CD4-positive, alpha-beta T cell treated with Interleukin-1 beta for 1 hour (primary cell): ENCODE results near the gene CLDND2.
"Not testable (repeated sequence)": the region's sequence is repeated elsewhere in the genome, so short reads cannot be mapped to it uniquely, and the experiment has no call there.

Source experiments
- DNase-seq, 2 donors: peaks; one replicate each; pipeline ENCODE4 v3.0.0-alpha.2; 2020 to 2022

The CLDND2 gene, protein sequence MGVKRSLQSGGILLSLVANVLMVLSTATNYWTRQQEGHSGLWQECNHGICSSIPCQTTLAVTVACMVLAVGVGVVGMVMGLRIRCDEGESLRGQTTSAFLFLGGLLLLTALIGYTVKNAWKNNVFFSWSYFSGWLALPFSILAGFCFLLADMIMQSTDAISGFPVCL

DNA sequence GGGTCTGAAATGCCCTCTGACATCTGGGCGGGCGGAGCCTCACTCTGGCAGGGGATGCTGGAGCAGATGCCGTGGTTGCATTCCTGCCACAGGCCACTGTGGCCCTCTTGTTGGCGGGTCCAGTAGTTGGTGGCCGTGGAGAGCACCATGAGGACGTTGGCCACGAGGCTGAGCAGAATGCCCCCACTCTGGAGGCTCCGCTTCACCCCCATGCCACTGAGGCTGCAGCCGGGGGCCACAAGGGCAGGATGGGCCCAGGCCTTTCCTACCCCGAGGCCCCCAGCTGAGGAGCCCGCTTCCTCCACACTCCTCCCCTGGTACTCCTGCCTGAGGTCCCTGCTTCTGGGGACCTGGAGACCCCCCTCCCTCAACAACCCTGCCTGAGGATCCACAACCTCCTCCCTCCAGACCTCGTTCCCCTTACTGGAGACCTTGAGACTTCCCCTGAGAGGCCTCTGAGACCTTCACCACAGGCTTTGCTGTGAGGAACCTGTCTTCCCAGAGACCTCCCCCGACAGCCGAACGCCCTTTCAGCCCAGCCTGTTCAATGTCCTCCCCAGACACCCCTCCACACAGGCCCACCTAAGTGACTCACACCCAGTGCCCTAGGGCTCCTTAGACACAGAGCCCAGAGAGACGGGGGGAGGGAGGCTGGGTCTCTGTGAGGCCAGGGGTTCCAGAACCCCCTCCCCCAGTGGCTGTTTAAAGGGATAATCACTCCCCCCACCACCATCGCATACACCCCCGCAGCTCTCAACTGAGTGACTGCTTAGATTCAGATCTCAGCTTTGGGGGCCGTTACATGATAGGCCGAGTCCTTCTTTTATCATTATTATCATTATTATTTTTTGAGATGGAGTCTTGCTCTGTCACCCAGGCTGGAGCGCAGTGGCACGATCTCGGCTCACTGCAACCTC lies at the start of gene CLDND2:
CLDND2 (minus strand) TSS at position 638 of the 917 bp plus-strand sequence; CDS start at position 212, 426 bp downstream.
- DNase-seq: peak in 1 of 2 donors; percentile 36

DNA sequence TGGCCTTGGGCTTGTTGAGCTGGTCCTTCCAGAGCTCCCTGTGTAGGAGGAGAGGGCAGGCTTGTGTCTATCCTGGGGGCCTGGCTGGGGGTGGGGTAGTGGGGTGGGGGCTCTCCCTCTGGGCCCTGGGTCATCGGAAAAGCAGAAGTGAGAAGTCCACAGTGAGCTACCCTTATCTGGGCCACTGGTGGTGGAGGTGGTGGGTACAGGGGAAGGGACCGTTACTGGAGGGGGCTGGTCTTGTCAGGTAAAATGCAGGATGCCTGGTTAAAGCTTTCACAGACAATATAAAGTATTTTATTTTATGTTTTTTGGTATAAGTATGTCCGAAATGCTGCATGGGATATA lies 49.0 kb upstream of the CLDND2 start:
- DNase-seq: peak in 1 of 2 donors; percentile 21

DNA sequence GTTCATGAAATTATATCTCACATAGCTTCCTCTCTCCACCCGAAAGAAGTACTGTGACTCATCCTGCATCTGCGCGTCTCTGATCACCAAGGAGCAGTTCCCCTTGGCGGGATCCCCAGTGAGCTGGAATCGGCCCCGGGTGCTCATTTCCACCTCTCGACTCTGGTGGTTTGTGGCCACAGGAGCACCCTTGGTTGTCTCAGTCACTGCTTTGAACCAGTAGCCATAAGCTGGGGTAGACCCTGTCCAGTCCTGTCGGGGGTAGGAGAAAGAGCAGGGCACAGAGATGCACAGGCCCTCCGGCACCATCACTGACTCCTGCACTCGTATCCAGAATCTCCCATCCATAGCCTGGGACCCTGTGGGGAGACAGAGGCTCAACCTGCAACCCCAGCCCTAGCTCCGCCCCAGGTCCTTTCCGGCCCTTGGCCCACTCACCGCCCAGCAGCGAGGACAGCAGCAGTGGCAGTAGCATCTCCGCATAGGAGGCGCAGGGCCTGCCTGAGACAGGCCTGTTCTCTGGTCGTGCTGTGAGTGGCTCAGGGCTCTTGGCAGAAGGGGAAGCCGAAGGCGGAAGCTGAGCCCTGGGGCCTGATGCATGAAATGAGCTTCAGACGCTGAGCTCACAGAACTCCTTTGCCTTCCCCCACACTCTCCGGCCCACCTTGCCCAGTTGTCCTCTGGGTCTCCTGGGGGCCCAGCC lies 48.5 kb upstream of the CLDND2 start, which contains the start of gene SIGLEC10:
SIGLEC10 (minus strand) TSS at position 536 of the 703 bp plus-strand sequence; CDS start at position 475, 61 bp downstream.
- peak in 1 of 2 donors; percentile 74 for DNase-seq

DNA sequence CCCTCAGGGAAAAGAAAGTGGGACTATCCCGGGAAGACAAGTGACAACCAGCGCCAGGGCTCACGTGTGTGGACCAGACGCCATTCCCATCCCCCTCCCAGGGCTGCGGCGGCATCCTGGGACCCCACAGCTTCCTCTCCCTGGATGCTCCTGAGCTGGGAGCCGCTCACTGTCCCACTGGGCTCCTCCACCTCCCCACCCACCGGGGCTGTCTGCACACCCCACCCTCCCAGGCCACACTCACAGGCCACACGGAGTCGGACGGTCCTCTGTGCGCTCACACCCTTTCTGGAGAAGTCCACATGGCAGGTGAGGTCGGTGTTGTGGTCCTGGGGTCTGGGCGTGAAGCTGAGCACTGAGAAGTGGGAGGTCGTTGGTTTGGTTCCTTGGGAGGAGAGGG lies 47.6 kb upstream of the CLDND2 start:
- DNase-seq: not testable (repeated sequence)

DNA sequence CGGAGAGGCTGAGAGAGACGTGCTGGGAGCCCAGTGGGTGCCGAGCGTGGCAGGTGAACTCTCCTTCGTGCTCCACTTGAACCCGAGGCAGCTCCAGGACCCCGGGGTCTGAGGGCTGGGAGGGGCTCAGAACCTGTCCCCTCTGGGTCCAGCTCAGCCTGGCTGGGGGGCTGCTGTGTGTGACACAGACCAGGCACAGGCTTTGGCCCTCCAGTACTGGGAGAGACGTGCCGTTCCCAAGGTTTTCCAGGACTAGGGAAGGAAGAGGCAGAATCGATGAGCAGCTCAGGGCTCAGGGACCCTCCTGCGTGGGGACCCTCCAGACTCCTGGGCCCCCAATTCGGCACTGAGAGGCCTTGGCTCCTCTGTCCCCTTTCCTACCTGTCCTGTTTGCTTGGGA lies 46.4 kb upstream of the CLDND2 start:
- DNase-seq: no peak

DNA sequence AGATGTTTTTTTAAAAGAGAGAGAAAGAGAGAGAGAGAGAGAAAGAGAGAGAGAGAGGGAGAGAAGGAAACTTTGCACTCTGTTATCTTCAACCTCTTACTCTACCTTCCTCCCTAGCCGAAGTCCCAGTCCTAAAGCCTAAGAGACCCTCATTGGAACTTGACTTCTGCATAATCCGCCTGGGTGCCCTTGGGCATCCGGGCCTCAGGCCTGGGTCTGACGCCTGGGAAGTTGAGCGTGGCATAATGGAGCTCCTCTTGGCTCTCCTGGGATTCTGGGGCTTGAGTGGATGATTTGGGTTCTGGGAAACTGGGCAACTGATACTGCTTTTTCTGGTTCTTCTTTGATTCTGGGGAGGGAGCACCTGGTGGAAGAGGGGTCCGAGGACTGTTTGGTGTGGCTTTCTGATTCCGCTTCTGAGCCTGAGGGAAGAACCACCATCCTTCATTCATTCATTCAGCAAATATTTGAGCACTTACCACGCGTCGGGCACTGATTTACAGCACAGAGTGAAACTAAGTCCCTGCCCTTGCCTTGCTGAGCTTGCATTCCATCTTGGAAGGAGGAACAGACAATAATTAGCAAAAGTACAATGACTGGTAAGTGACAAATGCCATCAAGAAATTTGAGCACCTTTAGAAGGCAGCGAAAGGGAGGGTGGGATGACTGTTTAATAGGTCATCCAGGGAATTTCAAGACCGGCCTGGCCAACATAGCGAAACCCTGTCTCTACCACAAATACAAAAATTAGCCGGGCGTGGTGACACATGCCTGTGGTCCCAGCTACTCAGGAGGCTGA lies 42.3 kb upstream of the CLDND2 start:
- DNase-seq: no peak

DNA sequence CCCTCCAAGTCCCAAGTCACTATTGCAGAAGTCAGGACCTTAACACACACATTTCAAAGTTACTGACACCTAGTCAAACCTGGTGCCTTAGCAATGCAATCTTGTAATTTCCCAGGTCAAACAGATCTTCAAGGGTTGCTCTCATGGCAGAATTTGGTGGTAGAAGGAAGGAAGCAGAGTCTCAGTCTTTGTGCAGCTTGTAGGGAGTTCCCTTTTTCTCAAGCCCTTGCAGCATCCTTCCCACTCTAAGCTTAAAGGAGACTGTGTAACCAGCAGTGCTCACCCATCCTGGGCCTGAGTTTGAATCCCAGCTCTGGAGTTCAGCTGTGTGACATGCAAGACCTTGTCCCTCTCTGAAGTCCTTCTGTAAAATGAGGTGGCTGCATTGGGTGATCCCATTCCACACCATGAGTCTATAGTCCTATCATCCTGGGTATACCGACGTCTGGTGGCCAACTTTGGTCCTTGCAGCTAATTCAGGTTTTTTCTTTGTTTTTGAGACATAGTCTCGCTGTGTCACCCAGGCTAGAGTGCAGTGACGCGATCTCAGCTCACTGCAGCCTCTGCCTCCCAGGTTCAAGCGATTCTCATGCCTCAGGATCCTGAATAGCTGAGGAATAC lies 38.8 kb upstream of the CLDND2 start:
- DNase-seq: peak; percentile 45 to 46

DNA sequence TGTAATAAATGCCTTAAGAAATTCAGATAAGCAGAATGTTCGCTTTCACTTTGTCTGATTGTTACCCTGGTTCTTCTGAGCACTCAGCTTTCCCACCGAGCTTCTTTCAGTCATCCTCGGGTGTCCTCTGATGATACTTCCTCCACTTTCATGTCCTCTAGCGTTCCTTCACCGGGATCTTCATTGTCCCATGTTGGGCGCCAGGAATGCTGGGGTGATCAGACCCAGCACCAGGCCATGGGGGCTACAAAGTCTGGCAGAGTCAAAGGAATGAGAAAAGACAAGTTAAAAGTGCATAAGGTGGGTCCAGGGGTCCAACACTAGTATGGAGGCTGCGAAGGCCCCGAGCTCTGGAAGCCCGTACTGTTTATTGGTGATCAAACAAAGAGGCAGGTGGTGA lies 33.3 kb upstream of the CLDND2 start:
- no peak for DNase-seq

DNA sequence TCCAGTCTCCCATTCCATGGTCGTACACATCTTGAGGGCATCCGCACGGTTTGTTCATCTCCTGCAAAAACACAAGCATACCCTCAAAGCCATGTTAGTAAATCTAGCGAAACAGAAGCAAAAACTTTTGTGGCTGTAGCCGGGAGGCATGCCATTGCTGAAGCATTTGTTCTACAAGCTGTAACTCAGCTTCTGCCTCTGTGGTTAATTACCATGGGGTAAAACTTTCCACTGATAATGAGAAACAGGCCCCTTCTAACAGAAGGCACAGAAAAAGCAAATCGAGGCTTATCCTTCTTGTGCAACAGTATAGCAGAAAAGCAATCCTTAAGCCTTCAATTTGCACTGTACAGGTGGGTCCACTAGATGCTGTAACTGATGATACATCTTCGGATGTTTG lies 31.1 kb upstream of the CLDND2 start:
- DNase-seq: not testable (repeated sequence)

DNA sequence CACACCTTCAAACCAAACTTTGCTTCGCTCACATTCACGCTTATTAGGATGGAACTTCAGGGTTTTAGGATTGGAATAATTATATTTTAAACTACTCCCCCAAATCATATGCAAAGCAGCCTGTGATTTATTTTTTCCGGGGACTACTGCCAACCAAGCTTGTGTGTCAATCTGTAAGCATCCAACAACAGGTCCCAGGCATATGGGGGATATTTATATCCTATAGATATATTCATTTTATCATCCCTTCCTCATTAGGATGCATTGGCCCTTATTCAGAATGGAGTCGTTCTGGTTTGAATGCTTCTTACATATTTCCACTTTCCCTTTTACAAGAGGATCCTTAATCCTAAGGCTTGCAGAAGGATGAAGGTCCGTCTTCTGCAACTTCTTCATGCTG lies 30.4 kb upstream of the CLDND2 start:
- DNase-seq: no peak

DNA sequence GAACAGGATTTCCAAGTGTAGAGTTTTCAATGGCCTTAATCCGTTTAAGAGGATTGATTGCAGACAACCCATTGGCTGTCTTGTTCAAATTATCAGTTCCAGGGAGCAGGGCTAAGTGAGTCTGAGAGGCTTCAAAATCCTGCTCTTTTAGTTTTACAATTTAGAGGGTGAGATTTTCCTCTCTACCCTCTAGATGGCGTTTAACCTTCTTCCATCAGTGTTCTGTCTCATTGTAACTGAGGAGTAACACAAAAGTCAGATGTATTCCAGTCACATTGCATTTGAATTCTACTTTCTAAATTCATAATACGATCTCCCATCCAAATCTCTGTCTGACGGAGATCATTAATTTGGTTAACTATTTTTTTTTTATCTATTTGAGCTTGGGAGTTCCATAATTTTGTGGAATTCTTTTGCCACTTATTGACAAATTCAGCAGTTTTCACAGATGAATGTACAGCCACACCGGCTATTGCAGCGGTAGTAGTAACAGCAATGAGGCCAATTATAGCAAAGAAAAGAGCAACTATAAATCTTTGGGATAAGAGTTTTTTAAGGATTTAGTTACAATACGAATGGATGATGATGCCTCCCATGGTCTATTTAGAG lies 29.4 kb upstream of the CLDND2 start:
- peak in 1 of 2 donors; percentile 28 for DNase-seq

DNA sequence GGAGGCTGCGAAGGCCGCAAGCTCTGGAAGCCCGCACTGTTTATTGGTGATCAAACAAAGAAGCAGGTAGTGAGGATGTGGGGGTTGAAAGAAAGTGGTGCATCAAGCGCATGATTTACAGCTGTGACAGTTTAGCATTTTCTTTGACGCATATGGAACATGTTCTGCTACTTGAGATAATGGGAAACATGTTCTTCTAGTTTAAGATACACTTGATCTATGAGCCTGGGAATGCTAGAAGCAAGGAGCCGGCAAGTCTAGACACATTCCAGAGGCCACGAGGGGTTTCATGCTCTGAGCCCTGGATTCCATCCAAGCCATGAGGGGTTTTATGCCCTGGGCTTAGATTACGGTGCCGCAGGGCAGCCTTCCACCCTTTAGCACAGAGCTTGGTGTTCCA lies 28.6 kb upstream of the CLDND2 start:
- DNase-seq: not testable (repeated sequence)

DNA sequence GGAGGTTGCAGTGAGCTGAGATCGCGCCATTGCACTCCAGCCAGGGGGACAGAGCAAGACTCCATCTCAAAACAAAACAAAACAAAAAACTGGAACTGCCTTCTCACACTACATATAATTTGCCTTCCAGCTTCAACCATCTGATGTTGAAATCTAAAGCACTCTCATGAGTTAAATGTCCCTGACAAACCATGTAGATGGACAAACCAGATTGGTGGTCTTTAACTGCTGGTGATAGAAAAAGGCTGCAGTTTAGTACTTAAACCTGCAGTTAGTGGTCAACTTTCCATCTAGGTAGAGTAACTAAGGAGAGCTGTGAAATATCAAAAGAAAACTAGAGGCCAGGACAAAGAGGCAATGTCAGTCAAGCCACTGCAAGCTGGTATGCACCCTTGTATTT lies 27.4 kb upstream of the CLDND2 start:
- DNase-seq: no peak

DNA sequence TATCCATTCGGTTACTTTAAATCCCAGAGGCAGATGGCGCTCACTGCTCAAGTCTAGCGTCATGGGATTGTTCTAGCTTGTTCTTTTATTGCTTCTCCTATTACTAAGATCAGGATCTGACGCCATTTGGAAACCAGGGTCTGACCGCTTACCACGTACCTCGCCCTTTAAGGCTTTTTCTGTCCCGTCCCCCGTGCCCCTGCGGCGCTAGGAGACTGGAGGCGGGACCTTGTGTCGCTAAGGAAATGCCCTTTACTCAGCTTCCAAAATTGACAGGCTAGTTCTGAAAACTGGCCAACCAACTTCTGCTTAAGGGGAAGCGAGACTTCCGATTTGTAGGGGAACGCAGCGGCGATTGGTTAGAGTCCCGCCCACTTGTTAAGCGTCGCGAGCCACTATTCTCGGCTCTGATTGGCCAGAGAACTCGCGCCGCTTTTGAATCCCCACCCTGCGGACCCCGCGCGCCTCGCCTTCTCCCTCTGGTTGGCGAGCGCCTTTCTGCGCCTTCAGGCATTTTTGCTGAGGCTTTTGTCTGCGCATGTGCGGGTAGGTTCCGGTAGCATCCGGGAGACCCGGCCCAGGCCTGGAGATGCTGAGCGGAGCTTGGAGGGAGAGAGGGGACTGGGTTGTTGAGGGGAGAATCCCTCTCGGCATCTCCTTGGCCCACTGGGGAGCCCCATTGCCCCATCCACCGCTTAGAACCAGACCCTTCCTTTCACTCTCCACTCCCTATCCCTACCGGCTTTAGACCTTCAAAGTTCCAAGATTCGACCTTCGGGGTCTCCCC lies 25.4 kb upstream of the CLDND2 start:
- peak; percentile 94 to 95 for DNase-seq

DNA sequence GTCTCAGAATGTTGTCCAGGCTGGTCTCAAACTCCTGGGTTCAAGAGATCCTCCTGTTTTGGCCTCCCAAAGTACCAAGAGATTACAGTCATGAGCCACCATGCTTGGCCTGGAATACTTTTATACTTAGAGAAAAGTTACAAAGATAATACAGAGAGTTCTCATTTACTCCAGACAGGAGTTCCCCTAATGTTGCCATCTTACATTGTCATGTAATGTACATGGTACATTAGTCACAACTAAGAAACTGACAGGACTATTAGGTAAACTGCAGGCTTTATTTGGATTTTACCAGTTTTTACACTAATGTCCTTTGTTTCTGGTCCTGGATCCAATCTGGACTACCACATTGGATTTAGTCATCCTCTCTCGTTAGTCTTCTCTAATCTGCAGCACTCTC lies 23.9 kb upstream of the CLDND2 start:
- DNase-seq: no peak

DNA sequence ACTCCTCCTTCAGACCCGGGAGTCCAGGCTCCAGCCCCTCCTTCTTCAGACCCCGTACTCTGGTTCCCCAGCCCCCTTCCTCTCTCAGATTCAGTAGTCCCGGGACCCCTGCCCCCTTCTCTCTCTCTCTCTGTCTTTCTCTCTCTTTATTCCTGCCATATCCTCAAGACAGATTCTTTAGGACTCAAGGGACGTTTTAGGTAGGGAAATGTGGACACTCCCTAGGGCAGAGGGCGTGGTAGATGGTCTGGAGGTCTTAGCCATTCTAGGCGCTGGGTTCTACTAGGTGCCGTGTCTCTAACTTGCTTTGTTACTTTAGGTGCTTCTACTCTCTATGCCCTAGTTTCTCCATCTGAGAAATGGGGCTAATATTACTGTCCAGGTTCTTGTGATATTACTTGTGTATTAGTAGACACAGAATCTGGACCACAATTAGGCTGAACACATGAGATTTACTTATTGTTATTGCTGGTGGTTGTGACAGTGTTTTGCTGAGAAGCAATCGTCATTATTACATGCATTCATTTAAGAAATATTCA lies 22.3 kb upstream of the CLDND2 start:
- no peak for DNase-seq

DNA sequence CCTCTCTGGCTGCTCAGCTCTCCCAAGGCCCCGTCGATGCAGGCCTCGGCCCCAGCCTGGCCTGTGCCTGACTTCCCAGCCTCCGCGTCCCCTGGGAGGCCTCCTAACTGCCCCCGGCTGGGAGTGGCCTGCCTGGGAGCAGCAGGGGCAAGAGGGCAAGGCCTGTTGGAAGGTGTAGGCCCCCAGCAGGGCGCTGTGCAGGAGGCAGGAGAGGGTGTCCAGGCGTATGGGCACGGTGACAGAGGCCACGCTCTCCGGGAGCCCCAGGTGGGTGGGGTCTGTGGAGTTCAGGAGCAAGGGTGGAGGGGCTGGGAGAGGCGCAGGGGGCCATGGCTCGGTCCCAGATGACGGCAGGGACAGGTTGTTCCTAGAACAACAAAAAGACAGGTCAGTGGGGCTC lies 20.3 kb upstream of the CLDND2 start:
- DNase-seq: no peak

DNA sequence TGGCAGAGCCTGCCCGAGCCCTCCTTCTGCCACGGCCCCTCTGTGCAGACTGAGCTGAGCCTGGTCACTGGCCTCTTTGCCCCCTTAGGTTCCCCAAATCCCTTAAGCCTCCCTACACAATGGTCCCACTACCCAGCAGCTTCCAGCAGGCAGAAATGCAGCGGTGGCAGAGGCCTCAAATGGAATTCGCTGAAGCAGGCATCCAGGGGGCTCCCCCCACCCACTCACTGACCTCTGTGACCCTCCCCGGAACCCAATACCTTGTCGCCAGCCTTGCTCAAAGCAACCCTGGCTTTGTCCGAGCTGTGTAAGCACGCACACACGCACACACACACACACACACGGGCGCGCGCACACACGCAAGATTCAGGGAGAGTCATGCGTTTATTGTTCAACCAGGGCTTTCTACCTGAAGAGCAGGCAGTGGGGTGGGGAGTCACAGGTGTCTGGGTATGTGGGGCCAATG lies 19.2 kb upstream of the CLDND2 start, which contains the start of gene LIM2:
LIM2 (minus strand) TSS at position 51 of the 466 bp plus-strand sequence. CDS start 531 bp downstream, outside the sequence.
- no peak for DNase-seq

DNA sequence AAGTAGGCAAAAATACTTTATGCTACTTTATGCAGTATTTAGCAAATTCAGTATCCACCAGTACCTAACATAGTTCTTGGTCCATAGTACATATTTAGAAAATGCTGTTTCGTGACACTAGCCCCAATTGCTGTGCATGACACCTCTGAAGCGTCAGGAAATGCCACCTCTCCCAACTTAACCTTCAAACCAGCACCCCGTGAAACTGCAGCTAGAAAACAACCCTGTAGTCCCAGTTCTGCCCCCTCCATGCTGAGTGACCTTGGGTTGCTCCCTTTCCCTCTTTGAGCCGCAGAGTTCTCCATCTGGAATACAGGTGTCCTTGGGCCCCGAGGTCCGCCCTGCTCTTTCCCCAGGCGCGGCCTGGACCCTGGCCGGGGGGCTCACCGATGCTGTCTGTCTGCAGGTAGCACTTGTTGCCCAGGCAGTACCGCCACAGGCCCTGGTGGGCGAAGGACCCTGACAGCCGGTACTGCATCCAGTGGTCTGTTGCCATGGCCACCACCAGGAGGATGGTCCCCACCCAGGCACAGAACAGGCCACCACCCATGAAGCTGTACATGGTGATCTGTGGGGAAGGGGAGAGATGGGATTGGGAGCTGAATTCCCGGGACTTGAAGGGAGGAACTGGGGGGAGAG lies 18.2 kb upstream of the CLDND2 start:
- no peak for DNase-seq

DNA sequence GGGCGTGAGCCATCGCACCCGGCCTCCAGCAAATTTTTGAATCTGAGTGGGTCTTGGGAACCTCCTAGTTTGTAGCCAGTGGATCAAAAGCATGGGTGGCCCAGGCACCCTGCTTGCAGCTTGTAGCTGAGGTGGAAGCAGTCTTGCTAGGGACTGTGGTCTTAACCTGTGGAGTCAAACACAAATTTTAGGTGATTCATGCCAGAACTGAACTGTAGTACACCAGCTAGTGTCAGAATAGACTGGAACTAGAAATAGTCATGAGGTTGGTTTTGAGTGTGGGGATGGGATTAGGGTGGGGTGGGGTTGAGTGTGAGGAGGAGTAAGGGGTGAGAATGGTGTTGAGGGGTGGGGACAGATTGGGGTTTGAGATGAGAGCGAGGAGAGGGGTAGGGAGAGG lies 13.2 kb upstream of the CLDND2 start:
- DNase-seq: no peak
